DMS 273 (cell line): ENCODE data around the gene TGDS.
"Not testable (repeated sequence)": the region's sequence is repeated elsewhere in the genome, so short reads cannot be mapped to it uniquely, and the experiment has no call there.

Source experiments
- DNase-seq: peaks from one replicate; lab custom pipeline; 2025; ENCODE audit not compliant: unreplicated experiment; lab: John Stamatoyannopoulos, UW

Gene TGDS

DNA sequence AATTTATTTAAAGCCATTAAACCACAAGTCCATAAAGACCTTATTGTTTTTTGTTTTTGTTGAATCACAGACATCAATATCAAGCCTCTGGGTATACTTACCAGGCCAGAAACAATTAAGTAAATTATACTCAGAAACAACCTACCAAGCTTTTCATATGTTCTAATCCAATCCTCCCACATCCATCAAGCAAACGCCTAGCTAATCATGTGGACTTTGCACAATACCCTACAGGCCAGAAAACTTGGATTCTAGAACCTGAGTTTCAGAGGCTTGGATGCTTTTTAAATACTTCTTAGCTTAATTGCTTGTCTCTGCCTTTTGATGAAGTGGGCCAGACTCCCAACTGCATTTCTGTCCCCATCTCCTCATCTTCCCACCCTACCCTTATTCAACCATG lies 39.9 kb downstream of the TGDS start:
- DNase-seq: no peak

DNA sequence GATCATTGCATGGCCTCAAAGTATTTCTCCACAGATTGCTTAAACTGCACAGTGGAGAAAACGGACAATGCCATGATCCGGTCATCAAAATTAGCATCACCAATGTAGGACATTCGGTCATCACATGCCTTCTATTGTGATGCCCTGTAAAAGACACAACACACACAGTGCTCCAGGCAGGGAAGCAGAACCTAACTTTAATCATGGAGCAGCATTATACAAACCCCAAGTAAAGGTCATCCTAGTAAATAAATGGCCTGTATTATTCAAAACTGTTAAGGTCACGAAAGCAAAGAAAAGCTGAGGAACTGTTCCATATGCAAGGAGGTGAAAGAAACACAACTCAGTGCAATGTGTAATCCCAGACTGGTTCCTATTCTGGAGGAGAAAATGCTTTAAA lies 42.2 kb downstream of the TGDS start:
- DNase-seq: no peak

DNA sequence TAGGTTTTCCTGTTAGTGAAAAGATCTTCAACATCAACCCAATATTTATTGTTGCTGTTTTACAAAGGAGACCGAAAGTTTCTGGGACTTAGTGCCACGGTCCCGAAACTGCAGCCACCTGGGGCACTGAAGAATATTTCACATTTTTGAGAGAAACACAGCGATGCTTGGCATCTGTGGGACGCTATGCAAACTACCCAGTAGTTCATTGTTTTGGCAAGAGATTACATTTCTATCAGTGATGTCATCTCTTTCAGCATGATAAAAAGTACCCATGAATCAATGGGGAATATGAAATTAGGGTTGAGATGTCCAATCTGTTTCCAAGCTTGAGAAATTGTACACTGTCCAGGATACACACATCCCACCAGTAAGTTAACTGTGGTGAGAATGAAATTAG lies 43.9 kb downstream of the TGDS start:
- no peak for DNase-seq

DNA sequence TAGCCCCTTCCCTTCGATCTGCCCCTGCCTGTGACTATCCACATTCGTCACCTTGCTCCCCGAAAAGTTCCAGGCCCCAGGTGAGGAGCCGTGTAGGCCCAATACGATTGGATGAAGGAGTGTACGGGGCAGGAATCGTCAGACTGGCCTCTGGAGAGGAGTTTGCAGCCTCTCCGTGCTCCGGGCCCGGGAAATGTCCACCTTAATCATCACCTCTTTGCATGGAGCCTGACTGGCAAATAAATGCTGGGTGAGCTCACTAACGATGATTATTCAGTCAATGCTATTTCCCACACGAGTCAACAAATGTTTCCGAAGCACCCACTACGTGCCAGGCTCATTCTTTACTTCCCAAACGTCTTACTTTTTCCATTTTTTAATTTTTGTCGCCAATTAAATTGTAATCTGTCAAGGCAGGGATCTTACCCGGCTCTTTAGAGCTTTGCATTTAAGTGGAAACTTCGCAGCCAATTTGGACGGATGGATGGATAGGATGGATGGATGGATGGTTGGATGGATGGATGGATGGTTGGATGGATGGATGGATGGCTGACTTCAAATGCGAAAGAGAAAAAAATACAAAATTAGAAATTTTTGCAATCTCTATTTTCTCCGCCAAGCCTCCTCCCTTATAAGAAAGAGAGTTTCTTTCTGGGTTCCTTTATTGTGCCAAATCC lies 45.8 kb downstream of the TGDS start:
- no peak for DNase-seq

DNA sequence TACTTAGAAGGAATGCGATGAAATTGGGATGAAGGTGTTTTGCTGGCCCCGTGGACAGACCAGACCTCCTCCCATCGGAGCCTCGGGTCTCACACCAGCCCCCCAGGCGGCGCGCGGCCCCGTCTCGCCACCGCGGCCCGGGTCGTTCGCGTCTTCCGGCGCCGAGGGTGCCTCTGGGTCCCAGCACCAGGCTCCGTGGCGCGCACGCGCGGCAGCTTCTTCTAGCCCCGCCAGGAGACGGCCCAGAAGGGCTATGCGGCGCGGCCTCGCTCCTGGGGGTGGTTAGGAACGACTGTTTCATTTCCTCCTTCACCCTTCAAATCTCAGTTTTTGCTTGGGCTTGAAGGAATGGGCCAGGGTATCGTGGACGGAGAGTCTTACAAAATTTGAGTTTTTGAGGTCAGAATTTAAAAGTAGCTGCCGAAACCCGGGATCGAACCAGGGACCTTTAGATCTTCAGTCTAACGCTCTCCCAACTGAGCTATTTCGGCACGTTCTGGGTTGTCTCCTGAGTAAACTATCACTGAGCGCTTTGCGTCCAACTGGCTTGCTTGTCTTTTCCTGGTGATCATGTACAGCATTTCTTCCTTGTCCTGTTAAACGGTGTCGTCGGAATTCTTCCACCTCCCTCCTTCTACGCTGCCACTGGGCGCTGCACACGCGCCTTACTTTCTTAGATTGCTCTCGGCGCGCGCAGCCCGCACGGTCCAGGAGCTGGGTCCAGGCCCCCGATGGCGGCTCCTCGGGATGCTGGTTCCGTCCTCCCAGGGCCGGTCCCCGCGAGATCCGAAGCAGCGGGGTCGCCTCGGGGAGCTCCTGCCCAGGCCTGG lies 46.5 kb downstream of the TGDS start:
- DNase-seq: peak; percentile 95

DNA sequence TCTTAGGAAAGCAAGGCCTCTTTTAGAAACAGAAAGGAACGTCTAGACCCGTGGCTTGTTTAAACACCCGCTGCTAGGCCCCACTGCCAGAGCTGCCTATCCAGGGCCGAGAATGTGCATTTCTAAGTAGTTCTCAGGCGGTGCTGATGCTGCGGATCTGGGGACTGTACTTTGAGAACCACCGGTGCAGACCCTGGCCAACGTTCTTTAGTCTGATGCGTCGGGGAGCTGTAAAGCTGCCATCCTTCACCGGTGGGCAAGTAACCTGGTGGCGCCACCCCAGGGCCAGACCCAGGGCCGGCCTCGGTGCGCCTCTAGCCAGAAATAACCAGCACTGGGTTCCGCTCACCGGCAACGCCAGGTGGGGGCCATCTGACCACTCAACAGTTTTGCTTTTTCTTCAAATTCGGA lies 47.1 kb downstream of the TGDS start:
- peak; percentile 72 for DNase-seq

DNA sequence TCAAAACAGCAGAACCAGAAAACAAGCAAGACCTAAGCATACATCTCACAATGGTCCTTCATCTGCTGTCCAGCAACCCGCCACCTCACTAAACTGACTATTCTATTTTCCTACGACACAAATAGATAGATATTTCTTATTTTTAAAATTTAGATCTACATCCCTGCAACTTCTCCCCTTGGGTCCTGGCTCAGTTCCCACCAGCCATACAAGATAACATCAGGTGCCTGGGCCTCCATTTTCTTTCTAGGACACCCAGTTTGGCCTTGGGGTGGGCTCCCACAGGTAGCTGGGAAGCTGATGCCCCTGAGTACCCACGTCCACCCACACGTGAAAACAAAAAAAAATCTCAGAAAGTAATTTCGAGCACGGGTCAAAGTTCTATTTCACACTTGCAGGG lies 47.6 kb downstream of the TGDS start:
- DNase-seq: peak; percentile 25

DNA sequence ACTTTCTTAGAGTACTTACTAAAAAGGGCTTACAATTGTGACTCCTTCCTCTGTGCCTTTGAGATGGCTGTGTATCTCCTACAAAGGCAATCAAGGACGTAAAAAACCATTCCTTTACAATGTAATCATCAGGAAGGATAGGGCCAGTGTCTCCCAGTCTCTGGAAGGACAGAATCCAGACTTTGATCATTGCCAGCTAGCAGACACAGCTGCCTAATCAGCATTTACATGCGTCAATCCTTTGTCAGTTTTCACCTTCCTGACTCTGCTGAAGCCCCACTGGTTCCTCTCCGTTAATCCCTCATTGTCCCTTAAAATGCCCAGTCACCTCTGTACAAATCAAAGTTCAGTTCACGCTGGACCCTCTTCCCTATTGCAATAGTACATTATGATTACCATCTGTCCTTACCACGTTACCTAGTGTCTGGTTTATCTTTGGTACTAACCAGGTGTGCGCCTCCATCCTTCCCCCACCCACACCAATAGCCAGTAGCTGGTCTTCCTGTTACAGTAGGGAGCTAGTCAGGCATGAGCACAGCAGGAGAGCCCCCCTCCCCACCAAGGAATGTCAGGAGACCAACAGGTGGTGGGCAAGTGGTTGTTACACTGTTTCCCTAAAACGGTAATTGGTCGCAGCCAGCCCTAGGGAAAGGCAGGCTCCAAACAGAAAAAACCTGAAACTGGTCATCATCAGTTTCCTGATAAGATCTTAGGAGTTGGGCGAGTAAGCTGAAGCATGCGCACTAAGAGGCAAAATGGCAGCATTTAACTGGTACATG lies 49.7 kb downstream of the TGDS start:
- no peak for DNase-seq

DNA sequence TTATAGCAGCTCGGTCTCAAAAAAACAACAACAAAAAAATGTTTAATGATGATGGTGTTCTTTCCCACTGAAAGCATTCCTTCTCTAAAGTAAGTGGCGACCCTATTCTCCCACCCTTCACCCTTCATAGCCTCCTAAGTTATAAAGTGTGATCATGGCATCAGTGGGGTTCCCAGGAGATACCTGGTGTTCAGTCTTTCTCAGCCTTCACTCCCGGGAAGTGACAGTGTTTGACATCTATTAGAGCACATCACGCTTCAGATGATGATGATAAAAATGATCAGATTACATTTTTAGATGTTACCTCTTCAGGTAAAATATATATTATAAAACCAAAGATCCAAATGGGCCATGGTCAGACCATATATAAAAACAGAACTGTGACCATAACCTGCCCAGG lies 51.0 kb downstream of the TGDS start:
- no peak for DNase-seq

DNA sequence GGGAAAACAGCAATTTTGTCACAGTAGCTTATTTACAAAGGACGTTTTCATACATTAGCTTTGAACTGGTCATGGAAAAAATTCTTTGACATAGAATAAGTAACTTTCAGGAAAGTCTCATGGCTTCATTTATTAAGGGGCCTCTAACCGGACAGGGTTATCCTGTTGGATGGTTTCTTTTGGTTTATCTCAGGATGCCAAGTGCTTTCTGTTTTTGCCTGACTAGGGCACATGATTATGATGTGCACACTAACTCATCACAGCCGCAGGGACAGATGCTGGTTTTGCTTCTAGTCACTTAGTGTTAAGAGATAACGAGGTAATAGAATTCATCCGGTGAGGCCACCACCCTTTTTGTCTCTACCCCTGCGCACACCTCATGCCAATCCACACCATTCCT lies 53.0 kb downstream of the TGDS start:
- no peak for DNase-seq

DNA sequence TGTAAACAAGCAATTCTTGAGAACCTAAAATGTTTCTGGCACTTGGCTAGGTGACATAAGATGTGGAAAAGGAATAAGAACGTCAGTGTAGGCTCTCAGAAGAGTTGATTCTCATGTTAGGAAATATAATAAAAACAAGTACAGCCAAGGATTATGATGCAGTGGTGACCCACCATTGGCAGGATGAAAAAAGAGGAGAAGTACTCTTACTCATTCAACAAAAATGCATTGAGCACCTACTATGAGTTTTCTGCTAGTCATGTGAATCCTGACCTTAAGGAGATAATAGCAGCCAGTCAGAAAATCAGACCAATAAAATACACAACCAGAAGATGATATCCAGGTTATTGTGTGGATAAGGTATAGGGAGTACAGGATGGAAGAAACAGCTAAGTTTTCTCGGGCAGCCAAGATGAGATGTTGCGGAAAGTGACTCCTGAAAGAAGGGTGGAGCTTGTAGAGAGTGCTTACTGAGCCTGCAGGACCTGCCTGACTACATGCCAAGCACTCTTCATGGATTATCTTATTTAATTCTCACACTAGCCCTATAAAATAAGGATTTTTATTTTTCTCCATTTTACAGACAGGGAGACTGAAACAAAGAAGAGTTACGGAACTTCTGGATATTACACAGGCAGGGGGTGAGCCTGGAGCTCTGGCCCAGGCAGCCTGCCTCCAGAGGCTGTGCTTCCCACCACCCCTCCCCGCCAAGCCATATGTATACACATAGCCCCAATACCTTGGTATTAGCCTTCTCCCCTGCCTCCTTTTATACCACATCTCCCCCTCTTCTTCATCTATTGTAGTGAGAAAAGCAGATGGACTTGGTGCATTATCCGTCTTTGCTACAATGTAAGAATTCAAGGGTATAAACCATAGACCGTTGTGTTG lies 58.0 kb downstream of the TGDS start:
- DNase-seq: no peak

DNA sequence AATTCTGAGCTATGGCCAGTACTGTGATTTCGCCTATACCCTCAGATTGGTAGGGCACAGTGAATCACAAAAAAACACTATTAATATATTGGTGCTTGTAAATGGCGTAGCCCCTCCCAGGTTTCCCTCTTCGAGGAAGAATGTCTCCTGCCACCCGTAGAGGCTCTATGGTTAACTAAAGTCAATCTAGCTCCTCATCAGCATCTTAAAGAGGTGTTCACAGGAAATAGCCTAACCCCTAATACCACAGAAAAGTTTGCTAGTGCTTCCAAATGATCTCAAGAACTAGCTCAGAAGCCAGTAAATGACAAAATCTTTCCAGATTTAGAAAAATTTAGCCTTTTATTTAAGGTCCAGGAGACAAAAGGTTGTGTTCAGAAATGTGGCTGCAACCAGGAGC lies 60.2 kb downstream of the TGDS start:
- no peak for DNase-seq

DNA sequence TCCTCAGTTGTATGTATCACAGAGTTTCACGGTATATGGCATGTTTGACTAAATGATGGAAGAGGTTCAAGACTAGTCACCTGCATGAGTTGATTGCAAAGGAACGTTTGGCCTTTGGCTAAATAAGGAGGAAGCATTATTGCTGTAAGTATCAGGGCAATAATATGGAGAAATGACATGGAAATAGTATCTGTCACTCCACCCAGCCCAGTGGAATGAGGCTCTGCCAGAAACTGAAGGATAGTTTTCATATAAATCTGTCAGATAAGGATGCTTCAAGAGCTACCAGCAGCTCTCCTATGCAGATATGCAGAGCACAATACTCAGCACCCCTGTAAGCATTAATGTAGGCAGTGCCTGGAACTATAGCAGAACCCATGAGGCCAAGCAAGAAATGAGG lies 60.7 kb downstream of the TGDS start:
- no peak for DNase-seq

DNA sequence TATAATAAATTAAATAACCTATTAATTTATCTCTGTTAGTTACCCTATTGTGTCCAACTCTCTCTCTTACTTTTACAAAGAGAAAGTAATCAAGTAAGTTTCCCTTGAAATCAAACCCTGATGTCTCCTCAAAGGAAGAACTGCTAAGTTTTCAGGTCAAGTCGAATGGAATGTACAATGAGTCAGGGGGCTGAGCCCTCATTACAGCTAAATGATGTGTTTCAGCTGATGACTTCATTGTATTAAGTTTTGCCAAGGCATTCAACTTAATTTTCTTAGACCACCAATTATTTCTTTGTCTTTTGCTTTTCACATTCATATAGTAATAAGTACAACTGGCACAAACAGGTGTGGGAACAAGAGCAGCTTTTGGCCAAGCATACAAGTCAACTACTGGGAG lies 61.8 kb downstream of the TGDS start:
- DNase-seq: no peak

DNA sequence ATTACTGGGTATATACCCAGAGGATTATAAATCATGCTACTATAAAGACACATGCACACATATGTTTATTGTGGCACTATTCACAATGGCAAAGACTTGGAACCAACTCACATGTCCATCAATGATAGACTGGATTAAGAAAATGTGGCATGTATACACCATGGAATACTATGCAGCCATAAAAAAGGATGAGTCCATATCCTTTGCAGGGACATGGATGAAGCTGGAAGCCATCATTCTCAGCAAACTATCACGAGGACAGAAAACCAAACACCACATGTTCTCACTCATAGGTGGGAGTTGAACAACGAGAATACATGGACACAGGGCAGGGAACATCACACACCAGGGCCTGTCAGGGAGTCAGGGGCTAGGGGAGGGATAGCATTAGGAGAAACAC lies 63.7 kb downstream of the TGDS start:
- DNase-seq: not testable (repeated sequence)

DNA sequence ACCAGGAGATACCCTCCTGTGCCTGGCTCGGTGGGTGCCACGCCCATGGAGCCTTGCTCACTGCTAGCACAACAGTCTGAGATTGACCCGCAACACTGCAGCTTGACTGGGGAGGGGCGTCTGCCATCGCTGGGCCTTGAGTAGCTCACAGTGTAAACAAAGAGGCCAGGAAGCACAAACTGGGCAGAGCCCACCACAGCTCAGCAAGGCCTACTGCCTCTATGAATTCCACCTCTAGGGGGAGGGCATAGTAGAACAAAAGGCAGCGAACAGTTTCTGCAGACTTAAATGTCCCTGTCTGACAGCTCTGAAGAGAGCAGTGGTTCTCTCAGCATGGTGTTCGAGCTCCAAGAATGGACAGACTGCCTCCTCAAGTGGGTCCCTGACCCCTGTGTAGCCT lies 69.0 kb downstream of the TGDS start:
- not testable (repeated sequence) for DNase-seq

DNA sequence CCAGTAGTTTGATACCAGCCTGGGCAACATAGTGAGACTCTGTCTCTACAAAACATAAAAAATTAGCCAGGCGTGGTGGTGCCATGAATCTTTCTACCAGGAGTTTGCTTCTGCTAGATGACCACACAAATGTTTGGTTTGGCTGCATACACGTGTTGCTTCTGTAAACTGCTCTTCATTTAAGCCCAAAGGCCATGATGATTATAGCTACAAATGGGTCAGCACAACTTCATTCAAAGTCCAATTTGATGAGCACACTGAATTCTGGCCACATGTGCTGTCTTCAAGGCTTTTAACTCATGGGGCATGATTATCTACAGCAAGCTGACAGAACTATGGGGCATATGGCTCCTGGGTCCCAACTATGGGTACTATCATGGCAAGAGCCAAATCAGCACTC lies 70.2 kb downstream of the TGDS start:
- DNase-seq: no peak

DNA sequence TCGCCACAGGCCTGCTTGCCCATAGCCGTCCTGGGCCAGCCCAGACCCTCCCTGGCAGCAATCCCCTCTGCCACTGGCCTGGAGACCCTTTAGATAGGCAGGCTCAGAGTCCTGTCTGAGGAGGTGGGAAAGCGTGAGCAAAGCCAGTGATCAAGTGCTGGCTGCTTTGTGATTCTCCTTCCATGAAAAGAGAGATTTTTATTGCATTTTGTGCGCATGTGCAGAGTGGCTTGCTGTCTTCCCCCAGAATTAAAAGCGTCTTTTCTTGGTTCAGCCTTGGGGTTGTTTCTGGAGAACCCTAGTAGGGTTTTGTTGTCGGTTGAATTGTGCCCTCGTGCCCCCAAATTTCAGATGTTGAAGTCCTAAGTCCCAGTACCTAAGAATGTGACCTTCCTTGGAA lies 71.5 kb downstream of the TGDS start:
- DNase-seq: no peak
